HEK293 (cell line): ENCODE data around the gene UNC45B.

Experiments used
- CTCF ChIA-PET: fragments of 350-600 bp; formaldehyde crosslinking; extraction: SDS; loops from one replicate; lab custom pipeline; 2021; ENCODE audit warnings: antibody characterized with exemption; lab: Yijun Ruan, JAX
- POLR2A ChIA-PET: fragments of 300-600 bp; formaldehyde crosslinking; extraction: SDS; loops from one replicate; lab custom pipeline; 2020; ENCODE audit warnings: antibody characterized with exemption, inconsistent platforms; lab: Yijun Ruan, JAX
- H3K27ac ChIP-seq: fragments of 200-500 bp; sonication (Bioruptor generic); 2 replicates; pipeline ENCODE4 v1.5.1; 2014; ENCODE audit warnings: low read depth, low read length, control low read depth, inconsistent platforms; ENCODE audit errors: extremely low read depth
- H3K36me3 ChIP-seq, 2 experiments: fragments of 200-500 bp in 1 of 2; sonication (Bioruptor generic) in 1 of 2; 1 replicate in 1 of 2; 2 replicates in 1 of 2; pipeline ENCODE4 v1.5.1; 2014 to 2017; ENCODE audit warnings: inconsistent platforms in 2 of 2, low read length in 2 of 2; ENCODE audit not compliant: control insufficient read depth in 2 of 2, insufficient read depth in 1 of 2
- H3K4me1 ChIP-seq: fragments of 200-500 bp; sonication (Bioruptor generic); 2 replicates; pipeline ENCODE4 v1.5.1; 2014; ENCODE audit warnings: mild to moderate bottlenecking, low read length, inconsistent platforms; ENCODE audit not compliant: control insufficient read depth, insufficient read depth
- H3K4me3 ChIP-seq: 2 replicates; pipeline ENCODE4 v1.5.1; 2011; ENCODE audit warnings: low read depth, mild to moderate bottlenecking, control low read depth, low read length, moderate library complexity
- H3K9me3 ChIP-seq: fragments of 200-500 bp; sonication (Bioruptor generic); 2 replicates; pipeline ENCODE4 v1.5.1; 2014; ENCODE audit warnings: low read depth, low read length, inconsistent platforms; ENCODE audit not compliant: control insufficient read depth, insufficient read depth
- EGR2 ChIP-seq: fragments of 450-650 bp; formaldehyde crosslinking; IDR thresholded peaks from 2 replicates; pipeline ENCODE4 v1.5.1; 2016; ENCODE audit warnings: low read depth, missing biosample characterization, missing genetic modification characterization
- HOXA7 ChIP-seq: sonication (generic); formaldehyde crosslinking; IDR thresholded peaks from 2 replicates; pipeline ENCODE4 v1.8.1; 2022; ENCODE audit warnings: missing genetic modification reagents, borderline replicate concordance
- KLF10 ChIP-seq: fragments of 450-650 bp; IDR thresholded peaks from 2 replicates; pipeline ENCODE4 v1.5.1; 2018; ENCODE audit warnings: missing biosample characterization, mild to moderate bottlenecking, missing genetic modification characterization
- MEIS1 ChIP-seq: sonication (generic); formaldehyde crosslinking; IDR thresholded peaks from 2 replicates; pipeline ENCODE4 v1.8.1; 2022; ENCODE audit warnings: missing genetic modification reagents, mild to moderate bottlenecking, borderline replicate concordance
- MYNN ChIP-seq: fragments of 450-650 bp; formaldehyde crosslinking; IDR thresholded peaks from 2 replicates; pipeline ENCODE4 v1.5.1; 2016; ENCODE audit warnings: missing biosample characterization, missing genetic modification characterization, borderline replicate concordance
- OVOL3 ChIP-seq: fragments of 450-650 bp; formaldehyde crosslinking; IDR thresholded peaks from 2 replicates; pipeline ENCODE4 v1.5.1; 2016; ENCODE audit warnings: missing biosample characterization, missing genetic modification characterization
- REPIN1 ChIP-seq: fragments of 450-650 bp; formaldehyde crosslinking; IDR thresholded peaks from 2 replicates; pipeline ENCODE4 v1.5.1; 2017; ENCODE audit warnings: missing biosample characterization, missing genetic modification characterization, low read depth
- SCRT2 ChIP-seq: fragments of 450-650 bp; formaldehyde crosslinking; IDR thresholded peaks from 2 replicates; pipeline ENCODE4 v1.5.1; 2016; ENCODE audit warnings: missing biosample characterization, missing genetic modification characterization
- SETDB1 ChIP-seq: IDR thresholded peaks from one replicate; pipeline ENCODE4 v1.6.1; 2017; ENCODE audit warnings: mild to moderate bottlenecking, low read length, moderate library complexity, mixed read lengths; ENCODE audit not compliant: insufficient read length
- TRIM28 ChIP-seq: IDR thresholded peaks from 2 replicates; pipeline ENCODE4 v1.6.1; 2011; ENCODE audit warnings: low read length, control low read depth, borderline replicate concordance
- ZBTB11 ChIP-seq: fragments of 450-650 bp; formaldehyde crosslinking; conservative IDR thresholded peaks from 2 replicates; pipeline ENCODE4 v1.5.1; 2016; ENCODE audit warnings: low read depth, missing biosample characterization, missing genetic modification characterization
- ZNF114 ChIP-seq: fragments of 450-650 bp; formaldehyde crosslinking; IDR thresholded peaks from 2 replicates; pipeline ENCODE4 v1.5.0; 2017; ENCODE audit warnings: missing biosample characterization, missing genetic modification characterization
- ZNF146 ChIP-seq: fragments of 450-650 bp; formaldehyde crosslinking; IDR thresholded peaks from 2 replicates; pipeline ENCODE4 v1.5.1; 2016; ENCODE audit warnings: missing biosample characterization, missing genetic modification characterization
- ZNF157 ChIP-seq: fragments of 450-650 bp; formaldehyde crosslinking; IDR thresholded peaks from 2 replicates; pipeline ENCODE4 v1.5.1; 2016; ENCODE audit warnings: missing biosample characterization, missing genetic modification characterization
- ZNF248 ChIP-seq: fragments of 450-650 bp; formaldehyde crosslinking; IDR thresholded peaks from 2 replicates; pipeline ENCODE4 v1.5.1; 2017; ENCODE audit warnings: missing biosample characterization, missing genetic modification characterization
- ZNF280C ChIP-seq: fragments of 450-650 bp; formaldehyde crosslinking; IDR thresholded peaks from 2 replicates; pipeline ENCODE4 v1.5.1; 2016; ENCODE audit warnings: missing biosample characterization, missing genetic modification characterization
- ZNF514 ChIP-seq: fragments of 450-650 bp; formaldehyde crosslinking; IDR thresholded peaks from 2 replicates; pipeline ENCODE4 v1.5.1; 2016; ENCODE audit warnings: missing biosample characterization, missing genetic modification characterization
- ZNF623 ChIP-seq: fragments of 450-650 bp; formaldehyde crosslinking; IDR thresholded peaks from 2 replicates; pipeline ENCODE4 v1.5.1; 2016; ENCODE audit warnings: missing biosample characterization, missing genetic modification characterization
- ZNF677 ChIP-seq: fragments of 450-650 bp; IDR thresholded peaks from 2 replicates; pipeline ENCODE4 v1.5.0; 2018; ENCODE audit warnings: missing biosample characterization, mild to moderate bottlenecking, missing genetic modification characterization, moderate library complexity
- TF ChIP-seq, protein P1 (sequence below): fragments of 450-650 bp; formaldehyde crosslinking; IDR thresholded peaks from 2 replicates; pipeline ENCODE4 v1.5.1; 2016; ENCODE audit warnings: missing biosample characterization, missing genetic modification characterization

Gene UNC45B

GRCh38 chr17:35222452-35222851, 74.8 kb downstream of the UNC45B start:
- Histone ChIP-seq H3K27ac (no peak overlapping the region), H3K9me3 (no peaks in the 10 kb centered on the region; the same call in 1 of the 2 replicates), H3K4me1 (no peaks in the 10 kb centered on the region), H3K4me3 (no peak overlapping the region), H3K36me3 (no peaks in the 10 kb centered on the region)
- no peak for TF ChIP-seq ZNF623 (tag by site-specific recombination)
- peak; percentile 24; the same call in 1 of the 2 replicates for TF ChIP-seq TRIM28
- no peak for TF ChIP-seq EGR2
- peak; percentile 43 for TF ChIP-seq SETDB1
- TF ChIP-seq HOXA7 (CRISPR knock-in tag) = no peak
- TF ChIP-seq SCRT2 (tag by site-specific recombination) = no peak
- no peak for TF ChIP-seq REPIN1 (tag by site-specific recombination)
- no peak for TF ChIP-seq OVOL3 (tag by site-specific recombination)
- POLR2A ChIA-PET = no interaction called here
- CTCF ChIA-PET = interaction anchor here (1.2 kb wide), 1 partner anchor 314 kb away, joined by 3 read pairs; no protein-coding TSS in a partner anchor

- H3K9me3 ChIP-seq = no peaks in the 10 kb centered on the region; the same call in 1 of the 2 replicates
- POLR2A ChIA-PET = no interaction called here
- no peak overlapping the region for H3K27ac ChIP-seq
Observed at GRCh38 chr17:35224436-35224835, 76.8 kb downstream of the UNC45B start.

More at GRCh38 chr17:35224436-35224835, 76.8 kb downstream of the UNC45B start:
- TF ChIP-seq ZNF157 (tag by site-specific recombination) = no peak
- no peak for TF ChIP-seq ZNF146 (tag by site-specific recombination)
- TF ChIP-seq ZNF280C (tag by site-specific recombination) = no peak
- no peak for TF ChIP-seq ZNF248 (tag by site-specific recombination)
- no peak for TF ChIP-seq MYNN (tag by site-specific recombination)
- TF ChIP-seq MEIS1 (CRISPR knock-in tag) = no peak
- no peak for TF ChIP-seq ZNF114
- no peak for TF ChIP-seq KLF10 (tag by site-specific recombination)
- no peak for TF ChIP-seq ZNF514
- TF ChIP-seq, protein P1, sequence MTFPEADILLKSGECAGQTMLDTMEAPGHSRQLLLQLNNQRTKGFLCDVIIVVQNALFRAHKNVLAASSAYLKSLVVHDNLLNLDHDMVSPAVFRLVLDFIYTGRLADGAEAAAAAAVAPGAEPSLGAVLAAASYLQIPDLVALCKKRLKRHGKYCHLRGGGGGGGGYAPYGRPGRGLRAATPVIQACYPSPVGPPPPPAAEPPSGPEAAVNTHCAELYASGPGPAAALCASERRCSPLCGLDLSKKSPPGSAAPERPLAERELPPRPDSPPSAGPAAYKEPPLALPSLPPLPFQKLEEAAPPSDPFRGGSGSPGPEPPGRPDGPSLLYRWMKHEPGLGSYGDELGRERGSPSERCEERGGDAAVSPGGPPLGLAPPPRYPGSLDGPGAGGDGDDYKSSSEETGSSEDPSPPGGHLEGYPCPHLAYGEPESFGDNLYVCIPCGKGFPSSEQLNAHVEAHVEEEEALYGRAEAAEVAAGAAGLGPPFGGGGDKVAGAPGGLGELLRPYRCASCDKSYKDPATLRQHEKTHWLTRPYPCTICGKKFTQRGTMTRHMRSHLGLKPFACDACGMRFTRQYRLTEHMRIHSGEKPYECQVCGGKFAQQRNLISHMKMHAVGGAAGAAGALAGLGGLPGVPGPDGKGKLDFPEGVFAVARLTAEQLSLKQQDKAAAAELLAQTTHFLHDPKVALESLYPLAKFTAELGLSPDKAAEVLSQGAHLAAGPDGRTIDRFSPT (tag by site-specific recombination) = no peak
- TF ChIP-seq ZBTB11 (tag by site-specific recombination) = no peak
- no peak for TF ChIP-seq ZNF677 (tag by site-specific recombination)
- Histone ChIP-seq H3K4me3 (no peak overlapping the region), H3K36me3 (no peaks in the 10 kb centered on the region), H3K4me1 (no peaks in the 10 kb centered on the region)
- CTCF ChIA-PET = no interaction called here
